Measurements from ENCODE around the gene OSBPL6. TPM values are rescaled to one million over a fixed set of nuclear protein-coding genes. Genes with fewer than 3 reads are reported as not detected.

The OSBPL6 gene
- total RNA-seq, 4 donors from 2014 or later = 1.5 to 4.0 (median 3.1) TPM

- no peak for ATAC-seq
- no peak for TF ChIP-seq POLR2AphosphoS5 (IDR thresholded peaks at IDR 0.05)
- no peak for TF ChIP-seq POLR2A (IDR thresholded peaks at IDR 0.05)
- no peak for TF ChIP-seq CTCF (IDR thresholded peaks at IDR 0.05)
- TF ChIP-seq EP300 (IDR thresholded peaks at IDR 0.05) = no peak
- Histone ChIP-seq H3K9me3 (peaks cover 0 to 6% (median 0%) of the 10 kb centered on the region in 3 donors), H3K4me1 (no peaks in the 10 kb centered on the region), H3K4me3 (no peak overlapping the region), H3K27me3 (no peaks in the 10 kb centered on the region), H3K27ac (no peak overlapping the region), H3K36me3 (peaks cover 0 to 60% of the 10 kb centered on the region in 2 donors)
- WGBS, 2 donors (ENCODE audit: low coverage in 1 of 2) = 67 to 83% methylated on average over 1 of the region's 3 CpGs
Observed at GRCh38 chr2:178426388-178426787, 232.1 kb downstream of the OSBPL6 start.

GRCh38 chr2:178427458-178427857 is 233.1 kb downstream of the OSBPL6 start:
- peaks cover 0 to 6% (median 0%) of the 10 kb centered on the region in 3 donors for H3K9me3 ChIP-seq
- no peak for ATAC-seq
- TF ChIP-seq EP300 (IDR thresholded peaks at IDR 0.05) = no peak
- no peak for TF ChIP-seq POLR2AphosphoS5 (IDR thresholded peaks at IDR 0.05)
- no peak for TF ChIP-seq CTCF (IDR thresholded peaks at IDR 0.05)
- H3K4me3 ChIP-seq = no peak overlapping the region
- no peaks in the 10 kb centered on the region for H3K4me1 ChIP-seq
- WGBS, 2 donors (ENCODE audit: low coverage in 1 of 2) = 97% methylated on average over 2 of the region's 2 CpGs; no CpG with 5 or more reads in 1 of the 2 donors
- no peak overlapping the region for H3K27ac ChIP-seq
- no peaks in the 10 kb centered on the region for H3K27me3 ChIP-seq
- H3K36me3 ChIP-seq = peaks cover 3 to 71% of the 10 kb centered on the region in 2 donors

- no peak for ATAC-seq
- Histone ChIP-seq H3K4me3 (no peak overlapping the region), H3K27ac (no peak overlapping the region), H3K9me3 (peaks cover 0 to 6% (median 0%) of the 10 kb centered on the region in 3 donors), H3K36me3 (peaks cover 3 to 80% of the 10 kb centered on the region in 2 donors), H3K27me3 (no peaks in the 10 kb centered on the region), H3K4me1 (no peaks in the 10 kb centered on the region)
- 43 to 73% methylated on average over 1 of the region's 1 CpG for WGBS, 2 donors (ENCODE audit: low coverage in 1 of 2)
- TF ChIP-seq POLR2AphosphoS5 (IDR thresholded peaks at IDR 0.05) = no peak
- no peak for TF ChIP-seq EP300 (IDR thresholded peaks at IDR 0.05)
- TF ChIP-seq CTCF (IDR thresholded peaks at IDR 0.05) = no peak
- TF ChIP-seq POLR2A (IDR thresholded peaks at IDR 0.05) = no peak
Observed at GRCh38 chr2:178428396-178428806, 234.1 kb downstream of the OSBPL6 start.

- Histone ChIP-seq H3K36me3 (peaks cover 3 to 84% of the 10 kb centered on the region in 2 donors), H3K4me3 (no peak overlapping the region), H3K4me1 (no peaks in the 10 kb centered on the region), H3K27ac (no peak overlapping the region), H3K9me3 (peaks cover 0 to 6% (median 0%) of the 10 kb centered on the region in 3 donors), H3K27me3 (no peaks in the 10 kb centered on the region)
- TF ChIP-seq POLR2A (IDR thresholded peaks at IDR 0.05) = no peak
- ATAC-seq = no peak
Observed at GRCh38 chr2:178429336-178429735, 235.0 kb downstream of the OSBPL6 start.

GRCh38 chr2:178436662-178437061 is 242.3 kb downstream of the OSBPL6 start:
- WGBS, 2 donors (ENCODE audit: low coverage in 1 of 2) = 81 to 90% methylated on average over 2 of the region's 2 CpGs
- H3K36me3 ChIP-seq = peaks cover 3 to 98% of the 10 kb centered on the region in 2 donors
- no peak overlapping the region for H3K27ac ChIP-seq
- no peak overlapping the region for H3K4me3 ChIP-seq
- no peaks in the 10 kb centered on the region for H3K9me3 ChIP-seq
- TF ChIP-seq POLR2A (IDR thresholded peaks at IDR 0.05) = no peak
- no peaks in the 10 kb centered on the region for H3K27me3 ChIP-seq
- no peaks in the 10 kb centered on the region for H3K4me1 ChIP-seq
- no peak for ATAC-seq

GRCh38 chr2:178441426-178441825 is 247.1 kb downstream of the OSBPL6 start:
- peaks cover 0 to 98% of the 10 kb centered on the region in 2 donors for H3K36me3 ChIP-seq
- TF ChIP-seq CTCF (IDR thresholded peaks at IDR 0.05) (no peak), POLR2AphosphoS5 (IDR thresholded peaks at IDR 0.05) (no peak), EP300 (IDR thresholded peaks at IDR 0.05) (no peak), POLR2A (IDR thresholded peaks at IDR 0.05) (no peak)
- no peak for ATAC-seq
- H3K4me1 ChIP-seq = peaks cover 0 to 4% (median 0%) of the 10 kb centered on the region in 3 donors
- no peak overlapping the region for H3K4me3 ChIP-seq
- H3K27me3 ChIP-seq = no peaks in the 10 kb centered on the region
- no peak overlapping the region for H3K27ac ChIP-seq
- H3K9me3 ChIP-seq = no peaks in the 10 kb centered on the region
- 73 to 91% methylated on average over 2 of the region's 2 CpGs for WGBS, 2 donors (ENCODE audit: low coverage in 1 of 2)

Data from gastroesophageal sphincter (tissue), 4 donors.